Spleen (tissue), 11 donors: Measurements from ENCODE around the gene ENOX1. TPM values are rescaled to one million over a fixed set of nuclear protein-coding genes. Genes with fewer than 3 reads are reported as not detected.

Experiments
- DNase-seq: peaks from one replicate; pipeline ENCODE4 v3.0.0-alpha.2; 2020
- H3K27ac ChIP-seq, 8 donors: fragments of 200-600 bp; sonication (generic) in 7 of 8; 1 replicate in 4 of 8; 2 replicates in 4 of 8; pipeline versions ENCODE4 v1.5.0 to v1.8.0; 2016 to 2021; ENCODE audit warnings: inconsistent platforms in 4 of 8, mild to moderate bottlenecking in 4 of 8, moderate library complexity in 1 of 8
- H3K27me3 ChIP-seq, 7 donors: fragments of 200-600 bp; sonication (generic) in 6 of 7; replicated peaks in 1 of 7; 1 replicate in 4 of 7; 2 replicates in 3 of 7; pipeline versions ENCODE4 v1.5.0 to v1.8.0; 2016 to 2021; ENCODE audit warnings: inconsistent platforms in 3 of 7, mild to moderate bottlenecking in 1 of 7
- H3K36me3 ChIP-seq, 6 donors: fragments of 200-600 bp; sonication (generic) in 5 of 6; 1 replicate in 4 of 6; 2 replicates in 2 of 6; pipeline versions ENCODE4 v1.5.0 to v1.8.0; 2016 to 2021; ENCODE audit warnings: inconsistent platforms in 2 of 6
- H3K4me1 ChIP-seq, 6 donors: fragments of 200-600 bp; sonication (generic) in 5 of 6; 1 replicate in 3 of 6; 2 replicates in 3 of 6; pipeline versions ENCODE4 v1.5.0 to v1.8.0; 2016 to 2021; ENCODE audit warnings: inconsistent platforms in 3 of 6
- H3K4me3 ChIP-seq, 8 donors: fragments of 200-600 bp; sonication (generic) in 7 of 8; 1 replicate in 4 of 8; 2 replicates in 4 of 8; pipeline versions ENCODE4 v1.5.0 to v1.8.0; 2016 to 2021; ENCODE audit warnings: inconsistent platforms in 4 of 8, mild to moderate bottlenecking in 4 of 8, moderate library complexity in 2 of 8
- H3K9me3 ChIP-seq, 8 donors: fragments of 200-600 bp; sonication (generic) in 7 of 8; 1 replicate in 4 of 8; 2 replicates in 4 of 8; pipeline versions ENCODE4 v1.5.0 to v1.8.0; 2016 to 2021; ENCODE audit warnings: inconsistent platforms in 4 of 8
- POLR2A ChIP-seq, 3 donors: fragments of 450-650 bp; IDR thresholded peaks; one replicate each; pipeline ENCODE4 v1.5.1; 2017; ENCODE audit warnings: antibody characterized with exemption in 3 of 3, mild to moderate bottlenecking in 1 of 3
- POLR2AphosphoS5 ChIP-seq, 3 donors: sonication (generic); formaldehyde crosslinking; IDR thresholded peaks; one replicate each; pipeline ENCODE4 v1.5.1; 2017; ENCODE audit warnings: antibody characterized with exemption in 3 of 3
- WGBS, 5 donors: extraction: QIAGEN DNeasy Blood & Tissue Kit in 3 of 5; methylation state at CpG; one replicate each; pipeline versions ENCODE4 v1.1.5 to v1.1.7; 2013 to 2018; 5-methylcytosine and 5-hydroxymethylcytosine counted together
- intact Hi-C: fragments of 100-400 bp; cut with DNase I; formaldehyde crosslinking; loops from one replicate; pipeline ENCODE4 v1.15.0; 2023; ENCODE audit warnings: low total_unique reads
- polyA plus RNA-seq, 3 donors: library from polyadenylated mRNA; stranded (reverse); fragments of 200-250 nt; gene quantifications; one replicate each; pipeline ENCODE4 v1.2.1, GENCODE V29; 2013
- total RNA-seq, 7 donors: library from RNA; depleted of rRNA in 3 of 7; stranded (reverse); fragments of >200 nt in 3 of 7; fragmentation: NEBNext Ultra II Directional in 4 of 7; extraction: Animal tissue kit (Norgen Biotek cat#: 25700) in 4 of 7; gene quantifications; one replicate each; pipeline versions ENCODE4 v1.1.0 to v1.2.1, GENCODE V29; 2016 to 2021
- TF ChIP-seq, protein P1 (sequence below), 11 experiments: fragments of 200-600 bp in 7 of 11; fragments of 450-650 bp in 4 of 11; sonication (generic) in 4 of 11; IDR thresholded peaks in 8 of 11; conservative IDR thresholded peaks in 3 of 11; 1 replicate in 7 of 11; 2 replicates in 4 of 11; pipeline versions ENCODE4 v1.4.0 to v1.8.0; 2016 to 2021; ENCODE audit warnings: antibody characterized with exemption in 11 of 11, inconsistent platforms in 4 of 11, mild to moderate bottlenecking in 1 of 11
- donor health status: healthy with polysubstance abuse.
- donor health status: DM: no; HTN: no; CAD: no; lungs with moderate emphysema.
- donor health status: DM: no; HTN: no; CAD: no.
- donor health status: Bipolar disorder and iron deficiency.
- donor health status: healthy.
- donor health status: DM: no; HTN: no; CAD: no.
- donor health status: DM: yes; HTN: yes; CAD: no.

Gene ENOX1
- total and polyA plus RNA-seq, 10 donors = 0.42 to 1.3 (median 0.54) TPM; not detected in 1

- WGBS, 5 donors = 89 to 96% (median 93%) methylated on average over 2 of the region's 2 CpGs
- peaks cover 0 to 5% (median 0%) of the 10 kb centered on the region in 7 donors for H3K27me3 ChIP-seq
- TF ChIP-seq, protein P1, sequence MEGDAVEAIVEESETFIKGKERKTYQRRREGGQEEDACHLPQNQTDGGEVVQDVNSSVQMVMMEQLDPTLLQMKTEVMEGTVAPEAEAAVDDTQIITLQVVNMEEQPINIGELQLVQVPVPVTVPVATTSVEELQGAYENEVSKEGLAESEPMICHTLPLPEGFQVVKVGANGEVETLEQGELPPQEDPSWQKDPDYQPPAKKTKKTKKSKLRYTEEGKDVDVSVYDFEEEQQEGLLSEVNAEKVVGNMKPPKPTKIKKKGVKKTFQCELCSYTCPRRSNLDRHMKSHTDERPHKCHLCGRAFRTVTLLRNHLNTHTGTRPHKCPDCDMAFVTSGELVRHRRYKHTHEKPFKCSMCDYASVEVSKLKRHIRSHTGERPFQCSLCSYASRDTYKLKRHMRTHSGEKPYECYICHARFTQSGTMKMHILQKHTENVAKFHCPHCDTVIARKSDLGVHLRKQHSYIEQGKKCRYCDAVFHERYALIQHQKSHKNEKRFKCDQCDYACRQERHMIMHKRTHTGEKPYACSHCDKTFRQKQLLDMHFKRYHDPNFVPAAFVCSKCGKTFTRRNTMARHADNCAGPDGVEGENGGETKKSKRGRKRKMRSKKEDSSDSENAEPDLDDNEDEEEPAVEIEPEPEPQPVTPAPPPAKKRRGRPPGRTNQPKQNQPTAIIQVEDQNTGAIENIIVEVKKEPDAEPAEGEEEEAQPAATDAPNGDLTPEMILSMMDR (IDR thresholded peaks at IDR 0.05 in 8 of 11, conservative IDR thresholded peaks at IDR 0.05 in 3 of 11) = no peak
- TF ChIP-seq POLR2AphosphoS5 (IDR thresholded peaks at IDR 0.05) (no peak), POLR2A (IDR thresholded peaks at IDR 0.05) (no peak)
- H3K9me3 ChIP-seq = no peaks in the 10 kb centered on the region
- intact Hi-C loops = no loop called here
- H3K27ac ChIP-seq = no peak overlapping the region
- H3K36me3 ChIP-seq = no peaks in the 10 kb centered on the region
- no peak overlapping the region for H3K4me3 ChIP-seq
- H3K4me1 ChIP-seq = no peaks in the 10 kb centered on the region
- no peak for DNase-seq
These were observed 294.5 kb downstream of the ENOX1 start for GRCh38 chr13:43492311-43492710.

- DNase-seq = no peak
- Histone ChIP-seq H3K4me3 (no peak overlapping the region), H3K4me1 (no peaks in the 10 kb centered on the region), H3K9me3 (no peaks in the 10 kb centered on the region), H3K36me3 (no peaks in the 10 kb centered on the region), H3K27ac (no peak overlapping the region), H3K27me3 (no peaks in the 10 kb centered on the region)
- TF ChIP-seq POLR2AphosphoS5 (IDR thresholded peaks at IDR 0.05) (no peak), POLR2A (IDR thresholded peaks at IDR 0.05) (no peak)
- TF ChIP-seq, protein P1 (IDR thresholded peaks at IDR 0.05 in 8 of 11, conservative IDR thresholded peaks at IDR 0.05 in 3 of 11) = no peak
- 79 to 88% (median 83%) methylated on average over 1 to 3 of the region's 3 CpGs for WGBS, 5 donors
- intact Hi-C loops = no loop called here
These were observed 297.5 kb downstream of the ENOX1 start for GRCh38 chr13:43489233-43489632.

GRCh38 chr13:43487885-43488284 lies 298.9 kb downstream of the ENOX1 start:
- intact Hi-C loops = no loop called here
- Histone ChIP-seq H3K27me3 (no peaks in the 10 kb centered on the region), H3K4me3 (no peak overlapping the region), H3K4me1 (no peaks in the 10 kb centered on the region), H3K27ac (no peak overlapping the region), H3K9me3 (no peaks in the 10 kb centered on the region), H3K36me3 (no peaks in the 10 kb centered on the region)
- TF ChIP-seq POLR2AphosphoS5 (IDR thresholded peaks at IDR 0.05) (no peak), POLR2A (IDR thresholded peaks at IDR 0.05) (no peak)
- TF ChIP-seq, protein P1 (IDR thresholded peaks at IDR 0.05 in 8 of 11, conservative IDR thresholded peaks at IDR 0.05 in 3 of 11) = no peak
- 89 to 99% (median 97%) methylated on average over 2 of the region's 2 CpGs for WGBS, 5 donors
- DNase-seq = no peak

DNA sequence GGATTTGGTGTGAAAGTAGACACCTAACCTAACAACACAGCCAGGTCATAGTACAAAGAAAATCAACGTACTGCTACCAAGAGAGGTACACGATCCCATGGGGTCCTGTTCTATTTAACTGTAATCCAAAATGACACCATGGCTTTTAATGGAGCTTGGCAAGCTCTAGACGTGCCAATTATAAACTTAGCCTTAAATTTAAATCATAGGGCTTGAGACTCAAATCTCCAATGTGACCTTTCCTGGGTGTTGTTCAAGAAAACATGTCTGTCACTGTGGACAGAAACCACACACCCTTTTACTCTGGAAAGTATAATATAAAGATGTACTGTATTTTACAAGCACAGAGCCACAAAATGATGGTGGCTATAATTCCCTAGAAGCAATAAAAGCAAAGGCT lies 299.3 kb downstream of the ENOX1 start:
- Histone ChIP-seq H3K4me3 (no peak overlapping the region), H3K9me3 (no peaks in the 10 kb centered on the region), H3K4me1 (no peaks in the 10 kb centered on the region), H3K36me3 (no peaks in the 10 kb centered on the region), H3K27ac (no peak overlapping the region), H3K27me3 (no peaks in the 10 kb centered on the region)
- intact Hi-C loops = no loop called here
- TF ChIP-seq POLR2A (IDR thresholded peaks at IDR 0.05) (no peak), POLR2AphosphoS5 (IDR thresholded peaks at IDR 0.05) (no peak)
- TF ChIP-seq, protein P1 (IDR thresholded peaks at IDR 0.05 in 8 of 11, conservative IDR thresholded peaks at IDR 0.05 in 3 of 11) = no peak
- no peak for DNase-seq
- 73 to 90% (median 85%) methylated on average over 3 of the region's 3 CpGs for WGBS, 5 donors
